Hepatocyte (in vitro differentiated cells): ENCODE results near the gene C3orf38. TPM values are rescaled to one million over a fixed set of nuclear protein-coding genes. Genes with fewer than 3 reads are reported as not detected.

Experiments
- DNase-seq: peaks from one replicate; pipeline ENCODE4 v3.0.0-alpha.2; 2016; ENCODE audit warnings: low spot score
- H2AFZ ChIP-seq: fragments of 200-600 bp; sonication (generic); 2 replicates; pipeline ENCODE4 v1.6.0; 2016; ENCODE audit warnings: antibody characterized with exemption, mild to moderate bottlenecking
- H3K27ac ChIP-seq: fragments of 200-600 bp; sonication (generic); 2 replicates; pipeline ENCODE4 v1.5.1; 2016; ENCODE audit warnings: mild to moderate bottlenecking
- H3K27me3 ChIP-seq: fragments of 200-600 bp; sonication (generic); 2 replicates; pipeline ENCODE4 v1.6.1; 2016
- H3K36me3 ChIP-seq: fragments of 200-600 bp; sonication (generic); replicated peaks from 2 replicates; pipeline ENCODE4 v1.5.1; 2016; ENCODE audit warnings: low read depth; ENCODE audit not compliant: insufficient read depth
- H3K4me1 ChIP-seq: fragments of 200-600 bp; sonication (generic); 2 replicates; pipeline ENCODE4 v1.5.1; 2016; ENCODE audit warnings: mild to moderate bottlenecking, moderate library complexity; ENCODE audit not compliant: insufficient read depth
- H3K4me2 ChIP-seq: fragments of 200-600 bp; sonication (generic); 2 replicates; pipeline ENCODE4 v1.6.0; 2016
- H3K4me3 ChIP-seq: fragments of 200-600 bp; sonication (generic); 2 replicates; pipeline ENCODE4 v1.5.1; 2016; ENCODE audit warnings: mild to moderate bottlenecking
- H3K79me2 ChIP-seq: fragments of 200-600 bp; sonication (generic); 2 replicates; pipeline ENCODE4 v1.6.0; 2017; ENCODE audit warnings: mild to moderate bottlenecking
- H3K9me2 ChIP-seq: fragments of 200-600 bp; sonication (generic); replicated peaks from 2 replicates; pipeline ENCODE4 v1.6.0; 2017; ENCODE audit warnings: mild to moderate bottlenecking; ENCODE audit not compliant: insufficient read depth
- H3K9me3 ChIP-seq: fragments of 200-600 bp; sonication (generic); 2 replicates; pipeline ENCODE4 v1.5.1; 2016; ENCODE audit warnings: low read depth, mild to moderate bottlenecking
- H4K20me1 ChIP-seq: fragments of 200-600 bp; sonication (generic); 2 replicates; pipeline ENCODE4 v1.6.0; 2016; ENCODE audit warnings: mild to moderate bottlenecking; ENCODE audit not compliant: insufficient read depth, poor library complexity, severe bottlenecking
- EZH2 ChIP-seq: fragments of 200-600 bp; sonication (generic); IDR thresholded peaks from 2 replicates; pipeline ENCODE4 v1.6.1; 2016; ENCODE audit warnings: antibody characterized with exemption, mild to moderate bottlenecking, borderline replicate concordance
- EZH2phosphoT487 ChIP-seq: fragments of 200-600 bp; sonication (generic); IDR thresholded peaks from one replicate; pipeline ENCODE4 v1.6.1; 2018; ENCODE audit warnings: antibody characterized with exemption, mild to moderate bottlenecking, low read depth, moderate library complexity; ENCODE audit not compliant: unreplicated experiment, severe bottlenecking
- WGBS: methylation state at CpG from one replicate; pipeline ENCODE4 v1.1.6; 2016; ENCODE audit warnings: low lambda C conversion rate; ENCODE audit errors: missing lambda C conversion rate; 5-methylcytosine and 5-hydroxymethylcytosine counted together
- polyA plus RNA-seq: library from polyadenylated mRNA; unstranded; fragments of >200 nt; fragmentation: Nextera tagmentation; extraction: Ambion mirVana; gene quantifications from 2 replicates; pipeline ENCODE4 v1.2.1, GENCODE V29; 2016
- total RNA-seq: library from RNA; depleted of rRNA; stranded (reverse); fragments of >200 nt; gene quantifications from 2 replicates; pipeline ENCODE4 v1.2.3, GENCODE V29; 2014
- TF ChIP-seq, protein P1 (sequence below): fragments of 200-600 bp; sonication (generic); IDR thresholded peaks from 2 replicates; pipeline ENCODE4 v1.5.1; 2016; ENCODE audit warnings: antibody characterized with exemption, mild to moderate bottlenecking; ENCODE audit not compliant: poor library complexity

C3orf38 gene
- total and polyA plus RNA-seq, 2 experiments from 2014 or later, result 15.3 to 35.5 TPM

GRCh38 chr3:88132894-88133293, 16.9 kb upstream of the C3orf38 start:
- no peak overlapping the region for H3K4me3 ChIP-seq
- H3K9me3 ChIP-seq, result no peaks in the 10 kb centered on the region
- TF ChIP-seq, protein P1, sequence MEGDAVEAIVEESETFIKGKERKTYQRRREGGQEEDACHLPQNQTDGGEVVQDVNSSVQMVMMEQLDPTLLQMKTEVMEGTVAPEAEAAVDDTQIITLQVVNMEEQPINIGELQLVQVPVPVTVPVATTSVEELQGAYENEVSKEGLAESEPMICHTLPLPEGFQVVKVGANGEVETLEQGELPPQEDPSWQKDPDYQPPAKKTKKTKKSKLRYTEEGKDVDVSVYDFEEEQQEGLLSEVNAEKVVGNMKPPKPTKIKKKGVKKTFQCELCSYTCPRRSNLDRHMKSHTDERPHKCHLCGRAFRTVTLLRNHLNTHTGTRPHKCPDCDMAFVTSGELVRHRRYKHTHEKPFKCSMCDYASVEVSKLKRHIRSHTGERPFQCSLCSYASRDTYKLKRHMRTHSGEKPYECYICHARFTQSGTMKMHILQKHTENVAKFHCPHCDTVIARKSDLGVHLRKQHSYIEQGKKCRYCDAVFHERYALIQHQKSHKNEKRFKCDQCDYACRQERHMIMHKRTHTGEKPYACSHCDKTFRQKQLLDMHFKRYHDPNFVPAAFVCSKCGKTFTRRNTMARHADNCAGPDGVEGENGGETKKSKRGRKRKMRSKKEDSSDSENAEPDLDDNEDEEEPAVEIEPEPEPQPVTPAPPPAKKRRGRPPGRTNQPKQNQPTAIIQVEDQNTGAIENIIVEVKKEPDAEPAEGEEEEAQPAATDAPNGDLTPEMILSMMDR, result no peak
- TF ChIP-seq EZH2phosphoT487 (no peak), EZH2 (no peak)
- H3K27me3 ChIP-seq, result no peaks in the 10 kb centered on the region
- no peak overlapping the region for H2AFZ ChIP-seq
- no peak overlapping the region for H3K27ac ChIP-seq
- no peaks in the 10 kb centered on the region for H4K20me1 ChIP-seq
- no peaks in the 10 kb centered on the region for H3K79me2 ChIP-seq
- no peaks in the 10 kb centered on the region for H3K9me2 ChIP-seq
- no peak overlapping the region for H3K4me2 ChIP-seq
- no peaks in the 10 kb centered on the region for H3K36me3 ChIP-seq
- no peak for DNase-seq
- 77% methylated on average over 1 of the region's 1 CpG for WGBS
- H3K4me1 ChIP-seq, result peaks cover 6% of the 10 kb centered on the region

GRCh38 chr3:88133711-88134263, 16.0 kb upstream of the C3orf38 start:
- H3K27me3 ChIP-seq, result no peaks in the 10 kb centered on the region
- H4K20me1 ChIP-seq, result no peaks in the 10 kb centered on the region
- no peak overlapping the region for H2AFZ ChIP-seq
- DNase-seq, result no peak
- no peaks in the 10 kb centered on the region for H3K9me3 ChIP-seq
- no peak overlapping the region for H3K4me2 ChIP-seq
- no peaks in the 10 kb centered on the region for H3K9me2 ChIP-seq
- H3K4me1 ChIP-seq, result peaks cover 6% of the 10 kb centered on the region
- no peaks in the 10 kb centered on the region for H3K36me3 ChIP-seq
- 0% methylated on average over 1 of the region's 1 CpG for WGBS
- no peak overlapping the region for H3K4me3 ChIP-seq
- H3K79me2 ChIP-seq, result no peaks in the 10 kb centered on the region
- TF ChIP-seq EZH2phosphoT487 (no peak), EZH2 (no peak)
- TF ChIP-seq, protein P1, result no peak
- H3K27ac ChIP-seq, result no peak overlapping the region

DNA sequence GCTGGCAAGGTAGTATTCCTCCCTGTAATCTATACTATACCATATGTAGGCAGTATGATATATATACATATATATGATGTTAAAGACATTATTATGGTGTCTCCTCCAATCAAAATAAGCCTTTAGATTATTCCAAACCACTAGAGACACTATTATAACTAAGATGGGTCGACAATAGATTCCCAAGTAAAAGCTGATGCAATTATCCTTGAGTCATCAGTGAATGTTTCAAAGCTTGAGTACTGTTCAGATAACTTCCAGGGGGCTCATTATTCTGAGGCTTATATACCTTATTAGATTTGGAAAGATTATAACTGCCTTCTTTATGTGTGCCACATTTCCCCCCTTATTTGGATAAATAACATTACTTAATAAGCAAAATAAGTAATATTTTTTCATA, 11.9 kb upstream of the C3orf38 start:
- no peak for TF ChIP-seq EZH2
- TF ChIP-seq, protein P1, result no peak
- no peak for TF ChIP-seq EZH2phosphoT487
- no peaks in the 10 kb centered on the region for H3K27me3 ChIP-seq
- DNase-seq, result no peak
- H3K36me3 ChIP-seq, result no peaks in the 10 kb centered on the region
- H3K9me2 ChIP-seq, result no peaks in the 10 kb centered on the region
- H3K9me3 ChIP-seq, result no peaks in the 10 kb centered on the region
- H3K4me1 ChIP-seq, result peaks cover 6% of the 10 kb centered on the region
- no peaks in the 10 kb centered on the region for H4K20me1 ChIP-seq
- no peak overlapping the region for H3K4me2 ChIP-seq
- 78% methylated on average over 1 of the region's 1 CpG for WGBS
- H3K4me3 ChIP-seq, result no peak overlapping the region
- H3K79me2 ChIP-seq, result no peaks in the 10 kb centered on the region
- no peak overlapping the region for H2AFZ ChIP-seq
- no peak overlapping the region for H3K27ac ChIP-seq
